ENCODE data around the gene ABCG1. TPM values are rescaled to one million over a fixed set of nuclear protein-coding genes. Genes with fewer than 3 reads are reported as not detected.
A peak's percentile ranks its signal among the peaks of the same experiment; 100 is the strongest.

Gene ABCG1
- total and polyA plus RNA-seq, 12 donors: 5.5 to 26.2 (median 14.6) TPM

- DNase-seq: no peak
- Histone ChIP-seq H3K4me3 (no peak overlapping the region), H3K36me3 (no peaks in the 10 kb centered on the region), H3K4me1 (peaks cover 9 to 50% (median 23%) of the 10 kb centered on the region in 9 donors), H3K9me3 (no peaks in the 10 kb centered on the region), H3K27ac (no peak overlapping the region), H3K27me3 (no peaks in the 10 kb centered on the region)
- 97 to 100% methylated on average over 4 of the region's 4 CpGs for WGBS, 2 donors
- ATAC-seq: no peak
- TF ChIP-seq CTCF (IDR thresholded peaks at IDR 0.05): no peak
- intact Hi-C loops (cut with DNase I): loop anchor here in 7 of 10 donors (2.0 to 10.0 kb wide), 5 partner anchors 34 to 109 kb away; no protein-coding TSS in a partner anchor
These were observed 36.9 kb downstream of the ABCG1 start for GRCh38 chr21:42255825-42256224.

GRCh38 chr21:42256316-42256715 lies 37.4 kb downstream of the ABCG1 start:
- Histone ChIP-seq H3K9me3 (no peaks in the 10 kb centered on the region), H3K27me3 (no peaks in the 10 kb centered on the region), H3K36me3 (no peaks in the 10 kb centered on the region), H3K27ac (no peak overlapping the region), H3K4me1 (peaks cover 10 to 53% (median 26%) of the 10 kb centered on the region in 9 donors), H3K4me3 (no peak overlapping the region)
- no peak for TF ChIP-seq CTCF (IDR thresholded peaks at IDR 0.05)
- intact Hi-C loops (cut with DNase I): loop anchor here in 7 of 10 donors (2.0 to 10.0 kb wide), 5 partner anchors 34 to 109 kb away; no protein-coding TSS in a partner anchor
- no peak for ATAC-seq
- 91 to 93% methylated on average over 4 of the region's 4 CpGs for WGBS, 2 donors
- no peak for DNase-seq

GRCh38 chr21:42257091-42257765 lies 38.3 kb downstream of the ABCG1 start:
- Histone ChIP-seq H3K27ac (no peak overlapping the region), H3K36me3 (peaks cover 0 to 3% (median 0%) of the 10 kb centered on the region in 9 donors), H3K27me3 (no peaks in the 10 kb centered on the region), H3K4me3 (no peak overlapping the region), H3K4me1 (peaks cover 13 to 62% (median 35%) of the 10 kb centered on the region in 9 donors), H3K9me3 (no peaks in the 10 kb centered on the region)
- intact Hi-C loops (cut with DNase I): loop anchor here in 7 of 10 donors (2.0 to 10.0 kb wide), 5 partner anchors 35 to 110 kb away; no protein-coding TSS in a partner anchor
- WGBS, 2 donors: 58 to 61% methylated on average over 12 of the region's 12 CpGs
- ATAC-seq (peak in 2 of 8 donors; percentile 22 to 24), DNase-seq (no peak)
- no peak for TF ChIP-seq CTCF (IDR thresholded peaks at IDR 0.05)

GRCh38 chr21:42258150-42258884 lies 39.4 kb downstream of the ABCG1 start:
- 24 to 25% methylated on average over 4 of the region's 4 CpGs for WGBS, 2 donors
- intact Hi-C loops (cut with DNase I): loop anchor here in 7 of 10 donors (1.0 to 10.0 kb wide), 7 partner anchors 36 to 114 kb away; no protein-coding TSS in a partner anchor
- peak in 7 of 8 donors; percentile 42 to 71 (median 59) for ATAC-seq

More at GRCh38 chr21:42258150-42258884, 39.4 kb downstream of the ABCG1 start:
- Histone ChIP-seq H3K4me1 (peaks cover 13 to 73% (median 46%) of the 10 kb centered on the region in 9 donors), H3K4me3 (no peak overlapping the region), H3K27ac (peak overlapping the region in 1 of 10 donors; percentile 29), H3K9me3 (no peaks in the 10 kb centered on the region), H3K36me3 (peaks cover 0 to 3% (median 0%) of the 10 kb centered on the region in 9 donors), H3K27me3 (no peaks in the 10 kb centered on the region)
- TF ChIP-seq CTCF (IDR thresholded peaks at IDR 0.05): peak; percentile 61 to 92 (median 78)
- DNase-seq: peak; percentile 65 to 80

Measured in heart right ventricle (tissue), 16 donors.